ENCODE results near the gene KCNJ1. TPM values are rescaled to one million over a fixed set of nuclear protein-coding genes. Genes with fewer than 3 reads are reported as not detected.

The KCNJ1 gene
- total and polyA plus RNA-seq, 2 of the 8 experiments (the other 6 are each of a cell fraction or from before 2014, with no cell fraction given) = 0.17 to 0.23 TPM

- no peak for TF ChIP-seq CBX8 (IDR thresholded peaks at IDR 0.05; ENCODE audit: borderline replicate concordance, low read depth, low read length)
- peak; percentile 100 for TF ChIP-seq CHD7 (IDR thresholded peaks at IDR 0.05; ENCODE audit: insufficient replicate concordance, low read length)
- TF ChIP-seq JUND (IDR thresholded peaks at IDR 0.05; ENCODE audit: low read length) = no peak
- 0 out of 2 replicates have a peak, but pooled peaks have one; percentile 19 for TF ChIP-seq CEBPB (IDR thresholded peaks at IDR 0.05; ENCODE audit: low read depth, low read length)
- TF ChIP-seq ASH2L (IDR thresholded peaks at IDR 0.05; ENCODE audit: low read length) = peak; percentile 50
Measured at GRCh38 chr11:128814856-128815705, 52.0 kb downstream of the KCNJ1 start (continued).

Measured in H1 (cell line).